Kidney (tissue), 14 donors: ENCODE results near the gene P2RX1. TPM values are rescaled to one million over a fixed set of nuclear protein-coding genes. Genes with fewer than 3 reads are reported as not detected.

Source experiments
- DNase-seq, 5 donors: peaks; one replicate each; pipeline ENCODE4 v3.0.0-alpha.2; 2013 to 2020
- FAIRE-seq: peaks from 2 replicates; lab custom pipeline; 2012; peaks lifted over from hg19 to GRCh38; lab: Jason Lieb, UNC
- H3K27ac ChIP-seq, 2 donors: one replicate each; pipeline ENCODE4 v1.7.0; 2013; ENCODE audit warnings: low read depth in 2 of 2, low read length in 2 of 2, inconsistent platforms in 1 of 2
- H3K27me3 ChIP-seq: one replicate; pipeline ENCODE4 v1.7.1; 2013; ENCODE audit warnings: low read length, inconsistent platforms; ENCODE audit not compliant: control insufficient read depth, insufficient read depth
- H3K36me3 ChIP-seq, 3 donors: one replicate each; pipeline versions ENCODE4 v1.7.0 to v1.7.1; 2013; ENCODE audit warnings: low read length in 3 of 3, control low read depth in 1 of 3, inconsistent platforms in 1 of 3; ENCODE audit not compliant: insufficient read depth in 3 of 3, control insufficient read depth in 2 of 3
- H3K4me1 ChIP-seq, 3 donors: one replicate each; pipeline versions ENCODE4 v1.7.0 to v1.7.1; 2013; ENCODE audit warnings: low read length in 3 of 3, inconsistent platforms in 1 of 3, low read depth in 1 of 3; ENCODE audit not compliant: control insufficient read depth in 2 of 3, insufficient read depth in 2 of 3
- H3K4me3 ChIP-seq, 3 donors: one replicate each; pipeline versions ENCODE4 v1.7.0 to v1.8.1; 2013; ENCODE audit warnings: low read length in 3 of 3, control low read depth in 1 of 3, inconsistent platforms in 1 of 3
- H3K9ac ChIP-seq, 3 donors: one replicate each; pipeline versions ENCODE4 v1.7.0 to v1.7.1; 2013; ENCODE audit warnings: low read length in 3 of 3, control low read depth in 1 of 3, inconsistent platforms in 1 of 3
- H3K9me3 ChIP-seq, 3 donors: one replicate each; pipeline versions ENCODE4 v1.7.0 to v1.7.1; 2013; ENCODE audit warnings: low read length in 3 of 3, control low read depth in 1 of 3, inconsistent platforms in 1 of 3; ENCODE audit not compliant: control insufficient read depth in 2 of 3, insufficient read depth in 1 of 3
- CTCF ChIP-seq: IDR thresholded peaks from 3 replicates; pipeline ENCODE4 v1.5.1; 2012; ENCODE audit warnings: mild to moderate bottlenecking, moderate library complexity, borderline replicate concordance; ENCODE audit not compliant: insufficient read depth; ENCODE audit errors: extremely low read depth
- intact Hi-C: fragments of 100-400 bp; cut with DNase I; formaldehyde crosslinking; loops from one replicate; pipeline ENCODE4 v1.11.1; 2022
- polyA plus RNA-seq: library from polyadenylated mRNA; stranded (reverse); fragments of 350-450 nt; fragmentation: Illumina TruSeq; extraction: RNeasy Lipid Tissue Mini Kit (QIAGEN cat#74804); gene quantifications from one replicate; pipeline ENCODE4 v1.2.3, GENCODE V29; 2014; ENCODE audit warnings: low read depth, low replicate concordance; ENCODE audit not compliant: insufficient read depth
- total RNA-seq: library from RNA; stranded (reverse); fragmentation: NEBNext Ultra II Directional; extraction: Animal tissue kit (Norgen Biotek cat#: 25700); gene quantifications from one replicate; pipeline ENCODE4 v1.2.1, GENCODE V29; 2021
- donor health status: control.
- donor health status: control.
- donor health status: control.
- donor health status: control.
- donor health status: control.
- donor health status: DM: yes; HTN: yes; CAD: no.
- donor health status: Normal renal cell carcinoma (clear cell type).

P2RX1 gene
- total and polyA plus RNA-seq, 2 donors from 2014 or later, result 3.1 to 11.2 TPM

- H3K4me1 ChIP-seq, result peaks cover 0 to 2% (median 0%) of the 10 kb centered on the region in 3 donors
- no peak overlapping the region for H3K4me3 ChIP-seq
- no peaks in the 10 kb centered on the region for H3K36me3 ChIP-seq
- no peak overlapping the region for H3K27ac ChIP-seq
- H3K9ac ChIP-seq, result no peak overlapping the region
- DNase-seq (no peak), FAIRE-seq (no peak)
- intact Hi-C loops, result no loop called here
- no peak for TF ChIP-seq CTCF
- H3K9me3 ChIP-seq, result no peaks in the 10 kb centered on the region
- no peaks in the 10 kb centered on the region for H3K27me3 ChIP-seq
These were observed 19.6 kb upstream of the P2RX1 start for GRCh38 chr17:3935825-3936355.

GRCh38 chr17:3935140-3935542 is 18.9 kb upstream of the P2RX1 start:
- intact Hi-C loops, result no loop called here
- H3K36me3 ChIP-seq, result no peaks in the 10 kb centered on the region
- DNase-seq, result peak; percentile 82 to 93 (median 89)
- no peaks in the 10 kb centered on the region for H3K9me3 ChIP-seq
- no peak overlapping the region for H3K9ac ChIP-seq
- no peak overlapping the region for H3K4me3 ChIP-seq
- no peaks in the 10 kb centered on the region for H3K27me3 ChIP-seq
- H3K4me1 ChIP-seq, result peaks cover 0 to 2% (median 0%) of the 10 kb centered on the region in 3 donors
- peak; percentile 73 for TF ChIP-seq CTCF
- no peak for FAIRE-seq
- H3K27ac ChIP-seq, result no peak overlapping the region

- Histone ChIP-seq H3K9ac (no peak overlapping the region), H3K9me3 (no peaks in the 10 kb centered on the region), H3K36me3 (no peaks in the 10 kb centered on the region), H3K27ac (no peak overlapping the region), H3K27me3 (no peaks in the 10 kb centered on the region), H3K4me3 (no peak overlapping the region), H3K4me1 (peaks cover 0 to 6% (median 0%) of the 10 kb centered on the region in 3 donors)
- TF ChIP-seq CTCF, result no peak
- no peak for DNase-seq
- intact Hi-C loops, result no loop called here
- FAIRE-seq, result no peak
These were observed 13.5 kb upstream of the P2RX1 start for GRCh38 chr17:3929764-3930163.

- Histone ChIP-seq H3K36me3 (no peaks in the 10 kb centered on the region), H3K9me3 (no peaks in the 10 kb centered on the region), H3K27ac (no peak overlapping the region), H3K9ac (no peak overlapping the region), H3K4me3 (no peak overlapping the region), H3K4me1 (peaks cover 0 to 6% (median 0%) of the 10 kb centered on the region in 3 donors), H3K27me3 (no peaks in the 10 kb centered on the region)
- DNase-seq (peak in 2 of 5 donors; percentile 40 to 73), FAIRE-seq (no peak)
- no peak for TF ChIP-seq CTCF
- intact Hi-C loops, result no loop called here
These were observed 12.9 kb upstream of the P2RX1 start for GRCh38 chr17:3929181-3929580.
